ENCODE data around the gene MORC2. TPM values are rescaled to one million over a fixed set of nuclear protein-coding genes. Genes with fewer than 3 reads are reported as not detected.

MORC2 gene
- total RNA-seq, 1 experiment from 2014 or later: 25.4 TPM

DNA sequence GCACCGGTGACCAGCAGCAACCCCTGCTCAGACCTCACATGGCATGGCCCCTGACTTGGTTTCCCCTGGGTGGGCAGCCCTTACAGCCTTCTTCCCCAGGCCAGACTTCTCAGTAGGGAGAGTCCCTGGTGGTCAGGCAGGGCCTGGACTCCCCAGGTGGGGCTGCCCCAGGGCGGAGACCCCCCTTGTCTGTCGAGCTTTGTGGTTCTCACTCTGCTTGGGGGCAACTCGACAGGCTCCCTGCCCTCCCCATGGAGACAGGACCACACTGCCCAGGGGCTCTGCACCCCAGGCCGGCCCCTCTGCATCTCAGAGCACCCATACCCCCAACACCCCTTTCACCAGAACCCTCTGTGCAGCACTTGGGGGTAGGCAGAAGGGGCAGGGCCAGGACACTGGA, 87.7 kb downstream of the MORC2 start:
- H3K4me2 ChIP-seq (ENCODE audit: low read length): no peak overlapping the region
- no peaks in the 10 kb centered on the region for H3K79me2 ChIP-seq (ENCODE audit: insufficient read depth, low read length)
- RAD21 ChIA-PET (ENCODE audit: low non-redundant PET in 1 of 2, low total read pairs in 2 of 2, uncharacterized antibody in 2 of 2, unreplicated experiment in 2 of 2): no interaction called here
- H3K4me3 ChIP-seq (replicated peaks in 1 of 2; ENCODE audit: low read depth in 1 of 2, low read length in 2 of 2): no peak overlapping the region
- no peak overlapping the region for H3K9ac ChIP-seq (ENCODE audit: low read length)
- no peaks in the 10 kb centered on the region for H3K27me3 ChIP-seq (ENCODE audit: insufficient read depth, low read length)
- no peaks in the 10 kb centered on the region for H3K9me3 ChIP-seq (ENCODE audit: control insufficient read depth in 1 of 2, insufficient read depth in 1 of 2, low read depth in 1 of 2, low read length in 2 of 2)
- POLR2A ChIA-PET: no interaction called here
- CTCF ChIA-PET: no interaction called here
- BruUV-seq (replicated peaks): no TSS peak
- no peak overlapping the region for H2AFZ ChIP-seq (ENCODE audit: low read depth, low read length, poor library complexity, severe bottlenecking)
- no peak for DNase-seq (ENCODE audit: low read depth, low spot score)
- peaks cover 9 to 16% of the 10 kb centered on the region in 2 experiments for H3K4me1 ChIP-seq (ENCODE audit: control insufficient read depth in 1 of 2, insufficient read depth in 2 of 2, low read length in 2 of 2)
- no peak for ATAC-seq
- no peaks in the 10 kb centered on the region for H4K20me1 ChIP-seq (ENCODE audit: insufficient read depth)
- intact Hi-C loops (cut with micrococcal nuclease): no loop called here
- no peak overlapping the region for H3K27ac ChIP-seq (ENCODE audit: low read depth, low read length)
- H3K36me3 ChIP-seq (ENCODE audit: control insufficient read depth in 1 of 2, insufficient read depth in 2 of 2, low read length in 2 of 2): no peaks in the 10 kb centered on the region
- TF ChIP-seq EZH2 (IDR thresholded peaks at IDR 0.05) (no peak), YY1 (IDR thresholded peaks at IDR 0.05; ENCODE audit: extremely low read depth, insufficient replicate concordance, low read depth, low read length) (no peak), CTCF (IDR thresholded peaks at IDR 0.05 in 2 of 3, conservative IDR thresholded peaks at IDR 0.05 in 1 of 3; ENCODE audit: borderline replicate concordance in 1 of 3, insufficient read depth in 1 of 3, low read depth in 2 of 3, low read length in 2 of 3) (no peak), JUND (IDR thresholded peaks at IDR 0.05) (no peak), SRF (IDR thresholded peaks at IDR 0.05; ENCODE audit: low read depth) (no peak), FOSL1 (IDR thresholded peaks at IDR 0.05; ENCODE audit: low read depth) (no peak), ZFX (IDR thresholded peaks at IDR 0.05) (no peak), ELF1 (IDR thresholded peaks at IDR 0.05; ENCODE audit: borderline replicate concordance, low read depth) (no peak), RAD21 (IDR thresholded peaks at IDR 0.05; ENCODE audit: low read depth) (no peak), SIN3A (IDR thresholded peaks at IDR 0.05; ENCODE audit: low read depth) (no peak), EGR1 (IDR thresholded peaks at IDR 0.05; ENCODE audit: low read depth) (no peak), POLR2A (IDR thresholded peaks at IDR 0.05; ENCODE audit: borderline replicate concordance, extremely low read depth, insufficient read depth, insufficient read length) (no peak), ZBTB33 (IDR thresholded peaks at IDR 0.05; ENCODE audit: extremely low read depth, insufficient replicate concordance, low read length) (no peak), ZNF274 (IDR thresholded peaks at IDR 0.05; ENCODE audit: low read depth, low read length) (no peak), POLR2AphosphoS5 (IDR thresholded peaks at IDR 0.05; ENCODE audit: low read depth, low read length) (no peak), CEBPB (IDR thresholded peaks at IDR 0.05; ENCODE audit: low read depth) (no peak), SP1 (IDR thresholded peaks at IDR 0.05; ENCODE audit: low read depth) (no peak)
- TF ChIP-seq, protein P1, sequence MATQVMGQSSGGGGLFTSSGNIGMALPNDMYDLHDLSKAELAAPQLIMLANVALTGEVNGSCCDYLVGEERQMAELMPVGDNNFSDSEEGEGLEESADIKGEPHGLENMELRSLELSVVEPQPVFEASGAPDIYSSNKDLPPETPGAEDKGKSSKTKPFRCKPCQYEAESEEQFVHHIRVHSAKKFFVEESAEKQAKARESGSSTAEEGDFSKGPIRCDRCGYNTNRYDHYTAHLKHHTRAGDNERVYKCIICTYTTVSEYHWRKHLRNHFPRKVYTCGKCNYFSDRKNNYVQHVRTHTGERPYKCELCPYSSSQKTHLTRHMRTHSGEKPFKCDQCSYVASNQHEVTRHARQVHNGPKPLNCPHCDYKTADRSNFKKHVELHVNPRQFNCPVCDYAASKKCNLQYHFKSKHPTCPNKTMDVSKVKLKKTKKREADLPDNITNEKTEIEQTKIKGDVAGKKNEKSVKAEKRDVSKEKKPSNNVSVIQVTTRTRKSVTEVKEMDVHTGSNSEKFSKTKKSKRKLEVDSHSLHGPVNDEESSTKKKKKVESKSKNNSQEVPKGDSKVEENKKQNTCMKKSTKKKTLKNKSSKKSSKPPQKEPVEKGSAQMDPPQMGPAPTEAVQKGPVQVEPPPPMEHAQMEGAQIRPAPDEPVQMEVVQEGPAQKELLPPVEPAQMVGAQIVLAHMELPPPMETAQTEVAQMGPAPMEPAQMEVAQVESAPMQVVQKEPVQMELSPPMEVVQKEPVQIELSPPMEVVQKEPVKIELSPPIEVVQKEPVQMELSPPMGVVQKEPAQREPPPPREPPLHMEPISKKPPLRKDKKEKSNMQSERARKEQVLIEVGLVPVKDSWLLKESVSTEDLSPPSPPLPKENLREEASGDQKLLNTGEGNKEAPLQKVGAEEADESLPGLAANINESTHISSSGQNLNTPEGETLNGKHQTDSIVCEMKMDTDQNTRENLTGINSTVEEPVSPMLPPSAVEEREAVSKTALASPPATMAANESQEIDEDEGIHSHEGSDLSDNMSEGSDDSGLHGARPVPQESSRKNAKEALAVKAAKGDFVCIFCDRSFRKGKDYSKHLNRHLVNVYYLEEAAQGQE (IDR thresholded peaks at IDR 0.05; ENCODE audit: low read depth): no peak
- no peaks in the 10 kb centered on the region for H3K9me2 ChIP-seq (ENCODE audit: insufficient read depth)
